ENCODE measurements around the gene CCL27.

Gene CCL27

DNA sequence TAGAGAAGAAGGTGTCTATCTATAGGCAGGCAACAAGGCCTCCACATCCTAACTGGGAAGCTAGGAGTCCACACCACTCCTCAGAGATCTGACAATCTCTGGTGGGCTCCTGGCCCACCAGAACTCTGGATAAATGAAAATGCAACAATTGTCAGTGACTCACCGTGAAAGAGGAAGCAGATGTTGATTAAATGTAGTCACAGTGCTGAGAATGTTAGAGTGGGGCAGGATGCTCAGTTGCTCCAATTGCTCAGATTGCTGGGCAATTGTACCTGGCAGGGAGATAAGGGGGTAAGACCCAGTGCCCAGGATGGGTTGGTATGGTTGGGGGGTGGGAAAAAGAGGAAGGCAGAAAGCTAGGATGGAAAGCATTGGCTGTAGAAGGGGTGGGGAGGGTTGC, 24.3 kb upstream of the CCL27 start:
- H3K4me1 ChIP-seq (ENCODE audit: control insufficient read depth, low read length): no peaks in the 10 kb centered on the region
- no peaks in the 10 kb centered on the region for H3K27me3 ChIP-seq (ENCODE audit: control insufficient read depth, low read length)
- no peaks in the 10 kb centered on the region for H3K9me3 ChIP-seq (ENCODE audit: control insufficient read depth, insufficient read depth, low read length)
- no peaks in the 10 kb centered on the region for H3K79me2 ChIP-seq (ENCODE audit: control insufficient read depth, low read length)
- H3F3A ChIP-seq (ENCODE audit: control insufficient read depth, insufficient read depth): no peaks in the 10 kb centered on the region
- no peaks in the 10 kb centered on the region for H3K9me2 ChIP-seq (replicated peaks; ENCODE audit: control insufficient read depth, low read length)
- H4K20me1 ChIP-seq (ENCODE audit: control insufficient read depth, insufficient read depth, low read depth, low read length): no peaks in the 10 kb centered on the region
- no peak overlapping the region for H3K4me3 ChIP-seq (ENCODE audit: low read length)
- no peak overlapping the region for H3K27ac ChIP-seq (ENCODE audit: low read depth, low read length)
- TF ChIP-seq, protein P1, sequence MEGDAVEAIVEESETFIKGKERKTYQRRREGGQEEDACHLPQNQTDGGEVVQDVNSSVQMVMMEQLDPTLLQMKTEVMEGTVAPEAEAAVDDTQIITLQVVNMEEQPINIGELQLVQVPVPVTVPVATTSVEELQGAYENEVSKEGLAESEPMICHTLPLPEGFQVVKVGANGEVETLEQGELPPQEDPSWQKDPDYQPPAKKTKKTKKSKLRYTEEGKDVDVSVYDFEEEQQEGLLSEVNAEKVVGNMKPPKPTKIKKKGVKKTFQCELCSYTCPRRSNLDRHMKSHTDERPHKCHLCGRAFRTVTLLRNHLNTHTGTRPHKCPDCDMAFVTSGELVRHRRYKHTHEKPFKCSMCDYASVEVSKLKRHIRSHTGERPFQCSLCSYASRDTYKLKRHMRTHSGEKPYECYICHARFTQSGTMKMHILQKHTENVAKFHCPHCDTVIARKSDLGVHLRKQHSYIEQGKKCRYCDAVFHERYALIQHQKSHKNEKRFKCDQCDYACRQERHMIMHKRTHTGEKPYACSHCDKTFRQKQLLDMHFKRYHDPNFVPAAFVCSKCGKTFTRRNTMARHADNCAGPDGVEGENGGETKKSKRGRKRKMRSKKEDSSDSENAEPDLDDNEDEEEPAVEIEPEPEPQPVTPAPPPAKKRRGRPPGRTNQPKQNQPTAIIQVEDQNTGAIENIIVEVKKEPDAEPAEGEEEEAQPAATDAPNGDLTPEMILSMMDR (IDR thresholded peaks at IDR 0.05; ENCODE audit: low read depth, low read length, poor library complexity, severe bottlenecking): no peak
- TF ChIP-seq EZH2phosphoT487 (IDR thresholded peaks at IDR 0.05; ENCODE audit: borderline replicate concordance, low read length): no peak
- H3K36me3 ChIP-seq (ENCODE audit: control insufficient read depth, low read length): no peaks in the 10 kb centered on the region
- no peak overlapping the region for H3K4me2 ChIP-seq (ENCODE audit: low read length)

DNA sequence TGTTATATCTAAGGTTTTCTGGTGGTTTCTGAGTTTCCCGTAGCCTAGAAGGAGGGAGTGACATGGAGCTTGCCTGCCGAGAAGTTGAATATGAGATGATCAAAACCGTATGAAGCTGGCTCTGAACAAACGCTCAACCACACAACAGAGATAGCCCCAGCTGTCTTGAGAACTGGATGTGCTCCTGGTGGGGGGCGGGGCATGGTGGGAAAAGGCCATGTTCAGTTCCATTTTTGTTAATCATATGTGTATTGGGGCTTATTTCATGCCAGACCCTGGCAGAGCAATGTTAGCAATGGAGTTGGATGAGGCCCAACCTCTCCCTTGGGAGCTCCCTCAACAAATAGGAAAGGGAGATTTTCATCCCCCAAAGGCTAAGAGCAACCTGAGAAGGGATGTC, 23.8 kb upstream of the CCL27 start:
- no peak overlapping the region for H3K27ac ChIP-seq (ENCODE audit: low read depth, low read length)
- H3K27me3 ChIP-seq (ENCODE audit: control insufficient read depth, low read length): no peaks in the 10 kb centered on the region
- TF ChIP-seq, protein P1 (IDR thresholded peaks at IDR 0.05; ENCODE audit: low read depth, low read length, poor library complexity, severe bottlenecking): no peak
- no peak for TF ChIP-seq EZH2phosphoT487 (IDR thresholded peaks at IDR 0.05; ENCODE audit: borderline replicate concordance, low read length)
- no peaks in the 10 kb centered on the region for H4K20me1 ChIP-seq (ENCODE audit: control insufficient read depth, insufficient read depth, low read depth, low read length)
- H3K9me3 ChIP-seq (ENCODE audit: control insufficient read depth, insufficient read depth, low read length): no peaks in the 10 kb centered on the region
- H3K9me2 ChIP-seq (replicated peaks; ENCODE audit: control insufficient read depth, low read length): no peaks in the 10 kb centered on the region
- H3K4me2 ChIP-seq (ENCODE audit: low read length): no peak overlapping the region
- H3K4me3 ChIP-seq (ENCODE audit: low read length): no peak overlapping the region
- no peaks in the 10 kb centered on the region for H3K36me3 ChIP-seq (ENCODE audit: control insufficient read depth, low read length)
- no peaks in the 10 kb centered on the region for H3F3A ChIP-seq (ENCODE audit: control insufficient read depth, insufficient read depth)
- no peaks in the 10 kb centered on the region for H3K79me2 ChIP-seq (ENCODE audit: control insufficient read depth, low read length)
- H3K4me1 ChIP-seq (ENCODE audit: control insufficient read depth, low read length): no peaks in the 10 kb centered on the region

GRCh38 chr9:34685591-34685990, 23.1 kb upstream of the CCL27 start:
- Histone ChIP-seq H4K20me1 (ENCODE audit: control insufficient read depth, insufficient read depth, low read depth, low read length) (no peaks in the 10 kb centered on the region), H3K27ac (ENCODE audit: low read depth, low read length) (no peak overlapping the region)

More at GRCh38 chr9:34685591-34685990, 23.1 kb upstream of the CCL27 start:
- TF ChIP-seq EZH2phosphoT487 (IDR thresholded peaks at IDR 0.05; ENCODE audit: borderline replicate concordance, low read length): no peak
- TF ChIP-seq, protein P1 (IDR thresholded peaks at IDR 0.05; ENCODE audit: low read depth, low read length, poor library complexity, severe bottlenecking): no peak
- no peak overlapping the region for H3K4me3 ChIP-seq (ENCODE audit: low read length)
- H3K4me1 ChIP-seq (ENCODE audit: control insufficient read depth, low read length): no peaks in the 10 kb centered on the region
- H3K36me3 ChIP-seq (ENCODE audit: control insufficient read depth, low read length): no peaks in the 10 kb centered on the region
- H3K79me2 ChIP-seq (ENCODE audit: control insufficient read depth, low read length): no peaks in the 10 kb centered on the region
- H3K4me2 ChIP-seq (ENCODE audit: low read length): no peak overlapping the region
- H3K9me3 ChIP-seq (ENCODE audit: control insufficient read depth, insufficient read depth, low read length): no peaks in the 10 kb centered on the region
- no peaks in the 10 kb centered on the region for H3K27me3 ChIP-seq (ENCODE audit: control insufficient read depth, low read length)
- no peaks in the 10 kb centered on the region for H3F3A ChIP-seq (ENCODE audit: control insufficient read depth, insufficient read depth)
- H3K9me2 ChIP-seq (replicated peaks; ENCODE audit: control insufficient read depth, low read length): no peaks in the 10 kb centered on the region
